ENCODE data around the gene NEURL1B.
A peak's percentile ranks its signal among the peaks of the same experiment; 100 is the strongest.
"Not testable (repeated sequence)": the region's sequence is repeated elsewhere in the genome, so short reads cannot be mapped to it uniquely, and the experiment has no call there.

Gene NEURL1B

DNA sequence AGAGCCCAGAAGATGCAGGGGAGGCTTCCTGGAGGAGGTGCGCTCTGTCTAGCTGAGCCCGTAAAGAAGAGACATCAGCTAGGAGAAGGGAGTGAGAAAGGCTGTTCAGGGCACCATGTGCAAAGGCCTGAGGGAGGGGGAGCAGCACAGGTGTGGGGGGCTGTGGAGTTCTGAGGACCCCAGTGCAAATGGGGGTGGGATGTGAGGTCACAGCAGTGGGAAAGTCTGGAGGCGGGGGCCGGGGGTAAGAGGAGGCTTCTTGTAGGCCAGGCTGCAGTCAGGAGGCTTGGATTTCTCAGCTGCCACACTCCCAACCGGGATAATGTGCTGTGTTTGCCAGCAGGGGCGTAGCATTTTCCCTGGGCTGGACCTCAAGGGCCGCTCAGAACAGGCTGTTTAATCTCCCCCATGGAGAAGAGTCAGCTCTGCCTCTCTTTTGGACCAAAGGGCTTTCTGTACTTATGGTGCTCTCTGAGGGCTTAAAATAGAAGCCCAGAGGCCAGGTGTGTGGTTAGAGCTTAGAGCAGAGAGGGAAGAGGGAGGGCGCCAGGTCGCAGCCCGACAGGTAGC, 5.7 kb downstream of the NEURL1B start:
- Mint-ChIP-seq H3K4me1 (peaks cover 45% of the 10 kb centered on the region), H3K27me3 (ENCODE audit: low read depth) (peaks cover 14% of the 10 kb centered on the region), H3K9me3 (no peaks in the 10 kb centered on the region), H3K36me3 (ENCODE audit: low read depth) (peaks cover 3% of the 10 kb centered on the region), H3K27ac (peak overlapping the region in 1 of 3 experiments; percentile 4), H3K4me3 (no peak overlapping the region)
- TF ChIP-seq, protein P1, sequence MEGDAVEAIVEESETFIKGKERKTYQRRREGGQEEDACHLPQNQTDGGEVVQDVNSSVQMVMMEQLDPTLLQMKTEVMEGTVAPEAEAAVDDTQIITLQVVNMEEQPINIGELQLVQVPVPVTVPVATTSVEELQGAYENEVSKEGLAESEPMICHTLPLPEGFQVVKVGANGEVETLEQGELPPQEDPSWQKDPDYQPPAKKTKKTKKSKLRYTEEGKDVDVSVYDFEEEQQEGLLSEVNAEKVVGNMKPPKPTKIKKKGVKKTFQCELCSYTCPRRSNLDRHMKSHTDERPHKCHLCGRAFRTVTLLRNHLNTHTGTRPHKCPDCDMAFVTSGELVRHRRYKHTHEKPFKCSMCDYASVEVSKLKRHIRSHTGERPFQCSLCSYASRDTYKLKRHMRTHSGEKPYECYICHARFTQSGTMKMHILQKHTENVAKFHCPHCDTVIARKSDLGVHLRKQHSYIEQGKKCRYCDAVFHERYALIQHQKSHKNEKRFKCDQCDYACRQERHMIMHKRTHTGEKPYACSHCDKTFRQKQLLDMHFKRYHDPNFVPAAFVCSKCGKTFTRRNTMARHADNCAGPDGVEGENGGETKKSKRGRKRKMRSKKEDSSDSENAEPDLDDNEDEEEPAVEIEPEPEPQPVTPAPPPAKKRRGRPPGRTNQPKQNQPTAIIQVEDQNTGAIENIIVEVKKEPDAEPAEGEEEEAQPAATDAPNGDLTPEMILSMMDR (IDR thresholded peaks at IDR 0.05; ENCODE audit: unreplicated experiment in 3 of 3), result peak; percentile 26 to 48 (median 31)

GRCh38 chr5:172647352-172648012, 6.4 kb downstream of the NEURL1B start:
- Mint-ChIP-seq H3K4me1 (peaks cover 40% of the 10 kb centered on the region), H3K27ac (peak overlapping the region in 1 of 3 experiments; percentile 29), H3K36me3 (ENCODE audit: low read depth) (peaks cover 3% of the 10 kb centered on the region), H3K4me3 (no peak overlapping the region), H3K9me3 (no peaks in the 10 kb centered on the region), H3K27me3 (ENCODE audit: low read depth) (peaks cover 9% of the 10 kb centered on the region)
- TF ChIP-seq, protein P1 (IDR thresholded peaks at IDR 0.05; ENCODE audit: unreplicated experiment in 3 of 3), result no peak

DNA sequence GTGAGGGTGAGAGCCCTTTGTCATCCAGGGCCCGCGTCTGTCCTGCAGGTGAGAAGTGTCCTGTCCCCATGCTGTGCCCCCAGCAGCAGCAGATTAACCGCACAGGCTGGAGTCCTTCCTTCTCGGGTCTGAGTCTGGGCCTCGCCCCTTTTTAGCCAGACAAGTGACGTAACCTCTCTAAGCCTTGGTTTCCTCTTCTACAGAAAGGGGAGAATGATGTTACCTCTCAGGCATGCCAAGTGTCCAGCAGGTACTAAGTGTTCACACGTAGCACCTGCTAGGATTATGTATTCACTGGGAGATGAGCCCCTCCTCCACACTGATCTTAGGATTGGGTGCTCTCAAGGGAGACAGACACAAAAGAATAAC, 6.9 kb downstream of the NEURL1B start:
- Mint-ChIP-seq H3K27ac (peak overlapping the region in 1 of 3 experiments; percentile 29), H3K36me3 (ENCODE audit: low read depth) (peaks cover 3% of the 10 kb centered on the region), H3K27me3 (ENCODE audit: low read depth) (peaks cover 5% of the 10 kb centered on the region), H3K4me3 (no peak overlapping the region), H3K4me1 (peaks cover 35% of the 10 kb centered on the region), H3K9me3 (no peaks in the 10 kb centered on the region)
- TF ChIP-seq, protein P1 (IDR thresholded peaks at IDR 0.05; ENCODE audit: unreplicated experiment in 3 of 3), result no peak

DNA sequence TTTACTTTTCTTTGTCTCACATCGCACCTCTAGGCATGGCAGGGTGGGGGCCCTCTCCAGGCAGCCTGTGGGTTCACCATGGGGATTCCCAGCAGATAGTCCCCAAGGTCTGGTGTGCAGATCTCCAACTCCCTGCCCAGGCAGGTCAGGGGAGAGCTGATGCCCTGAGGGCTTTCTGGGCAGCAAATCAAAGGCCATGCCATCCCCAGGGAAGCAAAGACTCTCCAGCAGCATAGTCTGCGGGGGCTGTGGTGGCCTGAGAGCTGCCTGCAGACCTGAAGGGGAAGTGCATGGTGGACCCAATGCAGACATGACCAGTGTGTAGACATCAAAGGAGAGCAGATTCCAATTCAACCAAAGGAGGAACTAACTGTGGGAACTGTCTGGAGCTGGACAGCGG, 7.7 kb downstream of the NEURL1B start:
- Mint-ChIP-seq H3K9me3 (no peaks in the 10 kb centered on the region), H3K36me3 (ENCODE audit: low read depth) (peaks cover 3% of the 10 kb centered on the region), H3K27ac (no peak overlapping the region), H3K27me3 (ENCODE audit: low read depth) (peaks cover 3% of the 10 kb centered on the region), H3K4me3 (no peak overlapping the region), H3K4me1 (peaks cover 28% of the 10 kb centered on the region)
- TF ChIP-seq, protein P1 (IDR thresholded peaks at IDR 0.05; ENCODE audit: unreplicated experiment in 3 of 3), result no peak

- peaks cover 32% of the 10 kb centered on the region for H3K4me1 Mint-ChIP-seq
- not testable (repeated sequence) for H3K27me3 Mint-ChIP-seq (ENCODE audit: low read depth); H3K4me3 Mint-ChIP-seq; H3K27ac Mint-ChIP-seq; H3K36me3 Mint-ChIP-seq (ENCODE audit: low read depth); H3K9me3 Mint-ChIP-seq
These were observed 15.4 kb downstream of the NEURL1B start for GRCh38 chr5:172656496-172656895.

GRCh38 chr5:172657524-172658233, 16.6 kb downstream of the NEURL1B start:
- not testable (repeated sequence) for H3K9me3 Mint-ChIP-seq; H3K27me3 Mint-ChIP-seq (ENCODE audit: low read depth); H3K4me3 Mint-ChIP-seq; H3K36me3 Mint-ChIP-seq (ENCODE audit: low read depth)
- Mint-ChIP-seq H3K27ac (peak overlapping the region in 2 of 3 experiments; percentile 19 to 23), H3K4me1 (peaks cover 32% of the 10 kb centered on the region)
